HepG2 (cell line): ENCODE results near the gene PLK3. TPM values are rescaled to one million over a fixed set of nuclear protein-coding genes. Genes with fewer than 3 reads are reported as not detected.

Experiments used
- ATAC-seq: fragments of 200-7000 bp; cut with Tn5 transposase; 3 replicates; pipeline ENCODE4 v1.9.1; 2020; ENCODE audit warnings: mild to moderate bottlenecking, moderate library complexity
- BruUV-seq: library from RNA; stranded (reverse); fragments of 400-500 nt; replicated peaks from 2 replicates; lab custom pipeline; 2021; lab: Mats Ljungman, UMichigan
- CTCF ChIA-PET: fragments of 300-600 bp; formaldehyde crosslinking; extraction: SDS; loops from one replicate; lab custom pipeline; 2021; ENCODE audit warnings: low total read pairs, inconsistent platforms, low intra/inter-chr PET ratio; lab: Yijun Ruan, JAX
- POLR2A ChIA-PET: fragments of 350-600 bp; sonication (Branson Sonifier 250); formaldehyde crosslinking; loops from one replicate; lab custom pipeline; 2020; ENCODE audit warnings: antibody characterized with exemption, inconsistent platforms; lab: Yijun Ruan, JAX
- DNase-seq: peaks from one replicate; pipeline ENCODE4 v3.0.0-alpha.2; 2015; ENCODE audit warnings: low spot score
- FAIRE-seq: peaks from 3 replicates; lab custom pipeline; 2011; peaks lifted over from hg19 to GRCh38; lab: Jason Lieb, UNC
- H2AFZ ChIP-seq: one replicate; pipeline ENCODE4 v1.6.1; 2011; ENCODE audit warnings: low read length, inconsistent platforms
- H3K27ac ChIP-seq: fragments of 300-600 bp; 3 replicates; pipeline ENCODE4 v1.8.0; 2011; ENCODE audit warnings: mixed run types, mild to moderate bottlenecking, mixed read lengths, low read length, inconsistent platforms; ENCODE audit not compliant: insufficient read depth; ENCODE audit errors: extremely low read length
- H3K27me3 ChIP-seq, 2 experiments: fragments of 200-600 bp in 1 of 2; 2 replicates in 1 of 2; 3 replicates in 1 of 2; pipeline versions ENCODE4 v1.6.0 to v1.8.0; 2011; ENCODE audit warnings: low read length in 2 of 2, mild to moderate bottlenecking in 2 of 2, moderate library complexity in 2 of 2, inconsistent platforms in 1 of 2; ENCODE audit not compliant: insufficient read depth in 2 of 2, control insufficient read depth in 1 of 2
- H3K36me3 ChIP-seq, 2 experiments: fragments of 200-600 bp in 1 of 2; replicated peaks in 1 of 2; 2 replicates in 1 of 2; 3 replicates in 1 of 2; pipeline versions ENCODE4 v1.5.1 to v1.8.0; 2011; ENCODE audit warnings: low read length in 2 of 2, inconsistent platforms in 1 of 2; ENCODE audit not compliant: insufficient read depth in 2 of 2, control insufficient read depth in 1 of 2
- H3K4me1 ChIP-seq: 2 replicates; pipeline ENCODE4 v1.5.1; 2012; ENCODE audit warnings: low read length, inconsistent platforms; ENCODE audit not compliant: insufficient read depth
- H3K4me2 ChIP-seq: 2 replicates; pipeline ENCODE4 v1.6.0; 2011; ENCODE audit warnings: low read depth, low read length, inconsistent platforms
- H3K4me3 ChIP-seq, 3 experiments: fragments of 200-600 bp in 1 of 3; sonication (generic), shearing (Covaris generic) in 1 of 3; replicated peaks in 1 of 3; 2 replicates each; pipeline ENCODE4 v1.5.1; 2011 to 2016; ENCODE audit warnings: low read length in 3 of 3, inconsistent platforms in 2 of 3, low read depth in 2 of 3, mild to moderate bottlenecking in 2 of 3, control low read depth in 1 of 3, mixed read lengths in 1 of 3; ENCODE audit not compliant: insufficient read depth in 1 of 3
- H3K79me2 ChIP-seq: one replicate; pipeline ENCODE4 v1.6.1; 2011; ENCODE audit warnings: low read length, inconsistent platforms; ENCODE audit not compliant: insufficient read depth
- H3K9ac ChIP-seq: 2 replicates; pipeline ENCODE4 v1.6.0; 2011; ENCODE audit warnings: mild to moderate bottlenecking, low read depth, low read length, inconsistent platforms; ENCODE audit not compliant: insufficient read depth
- H3K9me3 ChIP-seq: 2 replicates; pipeline ENCODE4 v1.5.1; 2012; ENCODE audit warnings: mild to moderate bottlenecking, low read length
- H4K20me1 ChIP-seq: 2 replicates; pipeline ENCODE4 v1.6.0; 2011; ENCODE audit warnings: inconsistent platforms, mild to moderate bottlenecking, low read length, moderate library complexity; ENCODE audit not compliant: insufficient read depth
- GATAD1 ChIP-seq: IDR thresholded peaks from 2 replicates; pipeline ENCODE4 v1.6.1; 2016; ENCODE audit warnings: missing genetic modification reagents, missing compliant biosample characterization
- KDM3A ChIP-seq: IDR thresholded peaks from 2 replicates; pipeline ENCODE4 v1.6.1; 2018; ENCODE audit warnings: low read depth, missing compliant biosample characterization
- NBN ChIP-seq: fragments of 450-650 bp; conservative IDR thresholded peaks from 2 replicates; pipeline ENCODE4 v1.6.1; 2017
- NPAS2 ChIP-seq: sonication (generic); formaldehyde crosslinking; IDR thresholded peaks from 2 replicates; pipeline ENCODE4 v1.8.0; 2022; ENCODE audit warnings: mild to moderate bottlenecking, missing genetic modification reagents, borderline replicate concordance
- ZFP36 ChIP-seq: fragments of 150-350 bp; IDR thresholded peaks from 2 replicates; pipeline ENCODE4 v1.6.1; 2018; ENCODE audit warnings: borderline replicate concordance, low read length, low read depth; ENCODE audit not compliant: partially characterized antibody
- ZNF569 ChIP-seq: sonication (generic); formaldehyde crosslinking; IDR thresholded peaks from 2 replicates; pipeline ENCODE4 v1.5.0; 2020; ENCODE audit warnings: mild to moderate bottlenecking, missing genetic modification reagents, moderate library complexity, borderline replicate concordance
- WGBS: methylation state at CpG from one replicate; pipeline ENCODE4 v1.1.6; 2017; ENCODE audit warnings: low lambda C conversion rate; 5-methylcytosine and 5-hydroxymethylcytosine counted together
- in situ Hi-C: cut with HindIII; loops from 2 replicates; pipeline ENCODE4 v1.10.0; 2017; ENCODE audit warnings: low pct_unique_long_range_greater_than_20kb; ENCODE audit not compliant: extremely low pct_ligation_motif_present
- intact Hi-C: fragments of 100-400 bp; cut with micrococcal nuclease; formaldehyde crosslinking; loops from one replicate; pipeline ENCODE4 v1.10.0; 2022; ENCODE audit not compliant: unreplicated experiment
- polyA plus RNA-seq, 8 experiments: library from polyadenylated mRNA; depleted of rRNA in 3 of 8; stranded (reverse) in 7 of 8; unstranded in 1 of 8; fragments of >200 nt; fragmentation: Illumina TruSeq in 4 of 8; extraction: Trizol in 4 of 8; gene quantifications; 2 replicates each; pipeline versions ENCODE4 v1.2.1 to v1.2.3, GENCODE V29; 2011 to 2016; ENCODE audit warnings: low read depth in 4 of 8, missing spikeins in 1 of 8, mixed read lengths in 1 of 8; ENCODE audit not compliant: insufficient read depth in 1 of 8
- total RNA-seq, 5 experiments: library from RNA; depleted of rRNA; stranded (reverse); fragments of >200 nt; fragmentation: Illumina TruSeq; extraction: Trizol; gene quantifications; 2 replicates each; pipeline ENCODE4 v1.2.3, GENCODE V29; 2016; ENCODE audit warnings: low read depth in 1 of 5
- TF ChIP-seq, protein P1 (sequence below): sonication (generic); formaldehyde crosslinking; IDR thresholded peaks from 2 replicates; pipeline ENCODE4 v1.5.0; 2020; ENCODE audit warnings: mild to moderate bottlenecking, missing genetic modification reagents, borderline replicate concordance
- TF ChIP-seq, protein P2 (sequence below): sonication (generic); formaldehyde crosslinking; IDR thresholded peaks from 2 replicates; pipeline ENCODE4 v1.5.0; 2020; ENCODE audit warnings: missing genetic modification reagents
- TF ChIP-seq, protein P3 (sequence below): sonication (generic); formaldehyde crosslinking; conservative IDR thresholded peaks from 2 replicates; pipeline ENCODE4 v1.4.0; 2020; ENCODE audit warnings: missing genetic modification reagents
- TF ChIP-seq, protein P4 (sequence below): sonication (generic); formaldehyde crosslinking; IDR thresholded peaks from 2 replicates; pipeline ENCODE4 v1.4.0; 2020; ENCODE audit warnings: missing genetic modification reagents

Gene PLK3
- total and polyA plus RNA-seq, 2 of the 13 experiments (the other 11 are each of a cell fraction or from before 2014, with no cell fraction given): 9.8 to 16.9 TPM

DNA sequence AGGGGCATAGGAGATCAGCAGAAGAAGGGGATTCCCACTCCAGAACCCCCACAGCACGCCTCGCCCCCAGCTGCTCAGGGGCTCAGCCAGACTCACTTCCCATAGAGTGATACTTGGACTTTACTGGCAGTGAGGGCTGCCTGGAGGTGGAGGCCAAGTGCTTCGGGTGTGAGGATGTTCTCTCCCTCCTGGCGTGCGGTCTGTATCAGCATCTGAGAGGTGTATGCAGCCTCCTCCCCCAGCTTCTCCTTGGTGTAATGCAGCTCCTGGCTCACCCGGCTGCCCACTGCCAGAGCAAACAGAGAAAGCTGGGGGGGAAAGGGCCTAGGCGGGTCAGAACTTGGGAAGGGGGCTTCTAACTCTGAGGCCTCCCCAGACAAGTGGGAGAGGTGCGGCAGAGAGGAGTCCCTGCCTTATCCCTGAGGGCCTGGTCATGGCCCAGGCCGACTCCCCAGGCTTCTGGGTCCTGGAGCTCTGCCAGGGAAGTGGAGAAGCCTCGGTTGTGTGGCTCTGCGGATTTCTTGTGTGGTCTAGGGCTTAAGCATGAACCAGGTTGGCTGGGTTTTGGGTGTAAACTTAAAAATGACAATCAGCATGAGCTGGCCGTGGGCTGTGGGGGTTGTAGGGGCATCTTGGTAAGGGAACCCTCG is 32.0 kb downstream of the PLK3 start (continued):
- TF ChIP-seq, protein P1, sequence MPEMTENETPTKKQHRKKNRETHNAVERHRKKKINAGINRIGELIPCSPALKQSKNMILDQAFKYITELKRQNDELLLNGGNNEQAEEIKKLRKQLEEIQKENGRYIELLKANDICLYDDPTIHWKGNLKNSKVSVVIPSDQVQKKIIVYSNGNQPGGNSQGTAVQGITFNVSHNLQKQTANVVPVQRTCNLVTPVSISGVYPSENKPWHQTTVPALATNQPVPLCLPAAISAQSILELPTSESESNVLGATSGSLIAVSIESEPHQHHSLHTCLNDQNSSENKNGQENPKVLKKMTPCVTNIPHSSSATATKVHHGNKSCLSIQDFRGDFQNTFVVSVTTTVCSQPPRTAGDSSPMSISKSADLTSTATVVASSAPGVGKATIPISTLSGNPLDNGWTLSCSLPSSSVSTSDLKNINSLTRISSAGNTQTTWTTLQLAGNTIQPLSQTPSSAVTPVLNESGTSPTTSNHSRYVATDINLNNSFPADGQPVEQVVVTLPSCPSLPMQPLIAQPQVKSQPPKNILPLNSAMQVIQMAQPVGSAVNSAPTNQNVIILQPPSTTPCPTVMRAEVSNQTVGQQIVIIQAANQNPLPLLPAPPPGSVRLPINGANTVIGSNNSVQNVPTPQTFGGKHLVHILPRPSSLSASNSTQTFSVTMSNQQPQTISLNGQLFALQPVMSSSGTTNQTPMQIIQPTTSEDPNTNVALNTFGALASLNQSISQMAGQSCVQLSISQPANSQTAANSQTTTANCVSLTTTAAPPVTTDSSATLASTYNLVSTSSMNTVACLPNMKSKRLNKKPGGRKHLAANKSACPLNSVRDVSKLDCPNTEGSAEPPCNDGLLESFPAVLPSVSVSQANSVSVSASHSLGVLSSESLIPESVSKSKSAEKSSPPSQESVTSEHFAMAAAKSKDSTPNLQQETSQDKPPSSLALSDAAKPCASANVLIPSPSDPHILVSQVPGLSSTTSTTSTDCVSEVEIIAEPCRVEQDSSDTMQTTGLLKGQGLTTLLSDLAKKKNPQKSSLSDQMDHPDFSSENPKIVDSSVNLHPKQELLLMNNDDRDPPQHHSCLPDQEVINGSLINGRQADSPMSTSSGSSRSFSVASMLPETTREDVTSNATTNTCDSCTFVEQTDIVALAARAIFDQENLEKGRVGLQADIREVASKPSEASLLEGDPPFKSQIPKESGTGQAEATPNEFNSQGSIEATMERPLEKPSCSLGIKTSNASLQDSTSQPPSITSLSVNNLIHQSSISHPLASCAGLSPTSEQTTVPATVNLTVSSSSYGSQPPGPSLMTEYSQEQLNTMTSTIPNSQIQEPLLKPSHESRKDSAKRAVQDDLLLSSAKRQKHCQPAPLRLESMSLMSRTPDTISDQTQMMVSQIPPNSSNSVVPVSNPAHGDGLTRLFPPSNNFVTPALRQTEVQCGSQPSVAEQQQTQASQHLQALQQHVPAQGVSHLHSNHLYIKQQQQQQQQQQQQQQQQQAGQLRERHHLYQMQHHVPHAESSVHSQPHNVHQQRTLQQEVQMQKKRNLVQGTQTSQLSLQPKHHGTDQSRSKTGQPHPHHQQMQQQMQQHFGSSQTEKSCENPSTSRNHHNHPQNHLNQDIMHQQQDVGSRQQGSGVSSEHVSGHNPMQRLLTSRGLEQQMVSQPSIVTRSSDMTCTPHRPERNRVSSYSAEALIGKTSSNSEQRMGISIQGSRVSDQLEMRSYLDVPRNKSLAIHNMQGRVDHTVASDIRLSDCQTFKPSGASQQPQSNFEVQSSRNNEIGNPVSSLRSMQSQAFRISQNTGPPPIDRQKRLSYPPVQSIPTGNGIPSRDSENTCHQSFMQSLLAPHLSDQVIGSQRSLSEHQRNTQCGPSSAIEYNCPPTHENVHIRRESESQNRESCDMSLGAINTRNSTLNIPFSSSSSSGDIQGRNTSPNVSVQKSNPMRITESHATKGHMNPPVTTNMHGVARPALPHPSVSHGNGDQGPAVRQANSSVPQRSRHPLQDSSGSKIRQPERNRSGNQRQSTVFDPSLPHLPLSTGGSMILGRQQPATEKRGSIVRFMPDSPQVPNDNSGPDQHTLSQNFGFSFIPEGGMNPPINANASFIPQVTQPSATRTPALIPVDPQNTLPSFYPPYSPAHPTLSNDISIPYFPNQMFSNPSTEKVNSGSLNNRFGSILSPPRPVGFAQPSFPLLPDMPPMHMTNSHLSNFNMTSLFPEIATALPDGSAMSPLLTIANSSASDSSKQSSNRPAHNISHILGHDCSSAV (CRISPR knock-in tag): no peak
- TF ChIP-seq ZFP36: peak; percentile 65

DNA sequence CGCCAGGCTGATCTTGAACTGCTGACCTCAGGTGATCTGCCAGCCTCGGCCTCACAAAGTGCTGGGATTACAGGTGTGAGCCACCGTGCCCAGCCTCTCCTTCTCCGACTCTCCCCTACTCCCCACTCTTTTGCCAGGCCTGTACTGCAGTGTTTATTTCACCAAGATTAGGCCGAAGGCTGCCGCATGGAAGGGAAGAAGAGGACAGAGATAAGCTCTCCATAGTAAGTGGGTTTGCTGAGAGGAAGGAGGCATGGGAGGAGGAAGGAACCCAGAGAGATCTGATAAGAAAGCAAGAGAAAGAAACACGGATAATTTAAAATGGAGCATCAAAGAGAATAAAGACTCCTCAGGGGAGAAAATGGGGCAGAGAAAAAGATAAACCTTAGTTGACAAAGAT is 34.2 kb downstream of the PLK3 start:
- Histone ChIP-seq H2AFZ (no peak overlapping the region), H3K9ac (no peak overlapping the region), H3K27me3 (peaks cover 0 to 16% of the 10 kb centered on the region in 2 experiments; a peak in 1 of 5 replicates), H3K9me3 (no peaks in the 10 kb centered on the region), H3K79me2 (no peaks in the 10 kb centered on the region), H3K36me3 (no peaks in the 10 kb centered on the region), H3K4me1 (peaks cover 72% of the 10 kb centered on the region), H3K4me3 (no peak overlapping the region), H3K4me2 (no peak overlapping the region), H3K27ac (no peak overlapping the region), H4K20me1 (no peaks in the 10 kb centered on the region)
- 40% methylated on average over 7 of the region's 7 CpGs for WGBS
- in situ Hi-C loops (loop anchor here (10.0 to 25.0 kb wide), 2 partner anchors 178 to 470 kb away; partner anchors contain the start of genes HECTD3 and UROD), intact Hi-C loops (no loop called here)
- CTCF ChIA-PET: no interaction called here
- no peak for ATAC-seq
- no peak for DNase-seq
- POLR2A ChIA-PET: interaction anchor here (1.1 kb wide), 1 partner anchor 25 kb away, joined by 3 read pairs; no protein-coding TSS in a partner anchor
- no peak for FAIRE-seq
- no TSS peak for BruUV-seq
- TF ChIP-seq, protein P2, sequence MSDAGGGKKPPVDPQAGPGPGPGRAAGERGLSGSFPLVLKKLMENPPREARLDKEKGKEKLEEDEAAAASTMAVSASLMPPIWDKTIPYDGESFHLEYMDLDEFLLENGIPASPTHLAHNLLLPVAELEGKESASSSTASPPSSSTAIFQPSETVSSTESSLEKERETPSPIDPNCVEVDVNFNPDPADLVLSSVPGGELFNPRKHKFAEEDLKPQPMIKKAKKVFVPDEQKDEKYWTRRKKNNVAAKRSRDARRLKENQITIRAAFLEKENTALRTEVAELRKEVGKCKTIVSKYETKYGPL (CRISPR knock-in tag): no peak
- no peak for TF ChIP-seq NBN
- no peak for TF ChIP-seq ZNF569 (CRISPR knock-in tag)
- TF ChIP-seq NPAS2 (CRISPR knock-in tag): no peak
- TF ChIP-seq GATAD1: no peak
- no peak for TF ChIP-seq KDM3A
- TF ChIP-seq, protein P3, sequence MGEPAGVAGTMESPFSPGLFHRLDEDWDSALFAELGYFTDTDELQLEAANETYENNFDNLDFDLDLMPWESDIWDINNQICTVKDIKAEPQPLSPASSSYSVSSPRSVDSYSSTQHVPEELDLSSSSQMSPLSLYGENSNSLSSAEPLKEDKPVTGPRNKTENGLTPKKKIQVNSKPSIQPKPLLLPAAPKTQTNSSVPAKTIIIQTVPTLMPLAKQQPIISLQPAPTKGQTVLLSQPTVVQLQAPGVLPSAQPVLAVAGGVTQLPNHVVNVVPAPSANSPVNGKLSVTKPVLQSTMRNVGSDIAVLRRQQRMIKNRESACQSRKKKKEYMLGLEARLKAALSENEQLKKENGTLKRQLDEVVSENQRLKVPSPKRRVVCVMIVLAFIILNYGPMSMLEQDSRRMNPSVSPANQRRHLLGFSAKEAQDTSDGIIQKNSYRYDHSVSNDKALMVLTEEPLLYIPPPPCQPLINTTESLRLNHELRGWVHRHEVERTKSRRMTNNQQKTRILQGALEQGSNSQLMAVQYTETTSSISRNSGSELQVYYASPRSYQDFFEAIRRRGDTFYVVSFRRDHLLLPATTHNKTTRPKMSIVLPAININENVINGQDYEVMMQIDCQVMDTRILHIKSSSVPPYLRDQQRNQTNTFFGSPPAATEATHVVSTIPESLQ: no peak
- TF ChIP-seq, protein P4, sequence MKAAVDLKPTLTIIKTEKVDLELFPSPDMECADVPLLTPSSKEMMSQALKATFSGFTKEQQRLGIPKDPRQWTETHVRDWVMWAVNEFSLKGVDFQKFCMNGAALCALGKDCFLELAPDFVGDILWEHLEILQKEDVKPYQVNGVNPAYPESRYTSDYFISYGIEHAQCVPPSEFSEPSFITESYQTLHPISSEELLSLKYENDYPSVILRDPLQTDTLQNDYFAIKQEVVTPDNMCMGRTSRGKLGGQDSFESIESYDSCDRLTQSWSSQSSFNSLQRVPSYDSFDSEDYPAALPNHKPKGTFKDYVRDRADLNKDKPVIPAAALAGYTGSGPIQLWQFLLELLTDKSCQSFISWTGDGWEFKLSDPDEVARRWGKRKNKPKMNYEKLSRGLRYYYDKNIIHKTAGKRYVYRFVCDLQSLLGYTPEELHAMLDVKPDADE (CRISPR knock-in tag): no peak
